ENCODE data around the gene FCSK. TPM values are rescaled to one million over a fixed set of nuclear protein-coding genes. Genes with fewer than 3 reads are reported as not detected.

The FCSK gene
- total and polyA plus RNA-seq, 2 experiments from 2014 or later = 2.2 to 6.1 TPM

GRCh38 chr16:70527315-70527996 is 73.1 kb downstream of the FCSK start:
- 64 to 66% methylated on average over 8 of the region's 8 CpGs for WGBS, 2 experiments (ENCODE audit: low coverage in 1 of 2, low lambda C conversion rate in 2 of 2, missing lambda C conversion rate in 2 of 2)
- no peaks in the 10 kb centered on the region for H3K27me3 ChIP-seq (replicated peaks; ENCODE audit: insufficient read depth)
- peak overlapping the region; percentile 25 for H3K27ac ChIP-seq
- in situ Hi-C loops (cut with MboI) = no loop called here
- DNase-seq = no peak
- H3K36me3 ChIP-seq (ENCODE audit: low read depth) = peaks cover 51% of the 10 kb centered on the region
- no peak for TF ChIP-seq EZH2 (IDR thresholded peaks at IDR 0.05; ENCODE audit: insufficient read depth, poor library complexity, severe bottlenecking)
- TF ChIP-seq EZH2phosphoT487 (IDR thresholded peaks at IDR 0.05; ENCODE audit: insufficient read depth, low read depth) = no peak
- peak overlapping the region; percentile 34; the same call in 1 of the 2 replicates for H3K9ac ChIP-seq
- H3K79me2 ChIP-seq (ENCODE audit: insufficient read depth) = peaks cover 98% of the 10 kb centered on the region
- peaks cover 5% of the 10 kb centered on the region; the same call in 1 of the 2 replicates for H4K20me1 ChIP-seq (ENCODE audit: insufficient read depth)
- H3K4me2 ChIP-seq (ENCODE audit: unreplicated experiment) = peak overlapping the region; percentile 95
- peak overlapping the region; percentile 47; the same call in 1 of the 2 replicates for H3K4me3 ChIP-seq
- no peaks in the 10 kb centered on the region for H3K9me2 ChIP-seq (ENCODE audit: insufficient read depth)
- H3F3A ChIP-seq (ENCODE audit: insufficient read depth) = peaks cover 34% of the 10 kb centered on the region
- H2AFZ ChIP-seq = no peak overlapping the region
- peaks cover 26% of the 10 kb centered on the region for H3K4me1 ChIP-seq (ENCODE audit: insufficient read depth)
- no peaks in the 10 kb centered on the region for H3K9me3 ChIP-seq (ENCODE audit: low read depth)

- peaks cover 37% of the 10 kb centered on the region for H3F3A ChIP-seq (ENCODE audit: insufficient read depth)
- H3K4me1 ChIP-seq (ENCODE audit: insufficient read depth) = peaks cover 24% of the 10 kb centered on the region
- no peaks in the 10 kb centered on the region for H3K9me2 ChIP-seq (ENCODE audit: insufficient read depth)
- H2AFZ ChIP-seq = no peak overlapping the region
- peak overlapping the region; percentile 13 for H3K4me3 ChIP-seq
- peaks cover 5% of the 10 kb centered on the region; the same call in 1 of the 2 replicates for H4K20me1 ChIP-seq (ENCODE audit: insufficient read depth)
- no peak for TF ChIP-seq EZH2 (IDR thresholded peaks at IDR 0.05; ENCODE audit: insufficient read depth, poor library complexity, severe bottlenecking)
- no peak for TF ChIP-seq EZH2phosphoT487 (IDR thresholded peaks at IDR 0.05; ENCODE audit: insufficient read depth, low read depth)
- H3K27ac ChIP-seq = peak overlapping the region; percentile 71
- in situ Hi-C loops (cut with MboI) = no loop called here
- peak overlapping the region; percentile 31 for H3K9ac ChIP-seq
- peaks cover 100% of the 10 kb centered on the region for H3K79me2 ChIP-seq (ENCODE audit: insufficient read depth)
- DNase-seq = peak; percentile 87
- H3K27me3 ChIP-seq (replicated peaks; ENCODE audit: insufficient read depth) = no peaks in the 10 kb centered on the region
- WGBS, 2 experiments (ENCODE audit: low coverage in 1 of 2, low lambda C conversion rate in 2 of 2, missing lambda C conversion rate in 2 of 2) = 60 to 61% methylated on average over 8 of the region's 8 CpGs
- peaks cover 68% of the 10 kb centered on the region for H3K36me3 ChIP-seq (ENCODE audit: low read depth)
- no peaks in the 10 kb centered on the region for H3K9me3 ChIP-seq (ENCODE audit: low read depth)
- peak overlapping the region; percentile 48 for H3K4me2 ChIP-seq (ENCODE audit: unreplicated experiment)
Observed at GRCh38 chr16:70529051-70529777, 74.8 kb downstream of the FCSK start.

Small RNA genes lying within 50 kb of the gene (small RNA-seq; reads per million reads assigned to genes)
- gene RNU6-23P (ENCODE audit: low read depth, low replicate concordance) (not detected), gene RPS27P26 (ENCODE audit: low read depth, low replicate concordance) (not detected), gene SNORD111B (ENCODE audit: low read depth, low replicate concordance) (14.6 reads per million, percentile 87 among the genes with 10 or more reads in this experiment)

Other genes starting within 250 kb of the FCSK start
- 33.6 and 35.3 TPM in 2 replicates for gene EXOSC6, start 202.7 kb upstream of the FCSK start, total RNA-seq (2014; rRNA removed; shearing (Covaris generic))
- gene EXOSC6, start 202.7 kb upstream of the FCSK start, polyA plus RNA-seq (2016; fragmentation: Nextera tagmentation; extraction: Ambion mirVana) = 25.3 TPM in 2 replicates
- gene AARS1, start 165.1 kb upstream of the FCSK start, total RNA-seq (2014; rRNA removed; shearing (Covaris generic)) = 160 and 179 TPM in 2 replicates
- 130 and 138 TPM in 2 replicates for gene AARS1, start 165.1 kb upstream of the FCSK start, polyA plus RNA-seq (2016; fragmentation: Nextera tagmentation; extraction: Ambion mirVana)
- 16.7 and 31.8 TPM in 2 replicates for gene DDX19B, start 155.4 kb upstream of the FCSK start, total RNA-seq (2014; rRNA removed; shearing (Covaris generic))
- gene DDX19B, start 155.4 kb upstream of the FCSK start, polyA plus RNA-seq (2016; fragmentation: Nextera tagmentation; extraction: Ambion mirVana) = 33.0 and 33.2 TPM in 2 replicates
- gene DDX19A, start 107.7 kb upstream of the FCSK start, total RNA-seq (2014; rRNA removed; shearing (Covaris generic)) = 43.3 and 43.9 TPM in 2 replicates
- 36.0 and 36.9 TPM in 2 replicates for gene DDX19A, start 107.7 kb upstream of the FCSK start, polyA plus RNA-seq (2016; fragmentation: Nextera tagmentation; extraction: Ambion mirVana)
- gene ST3GAL2, start 15.5 kb upstream of the FCSK start, total RNA-seq (2014; rRNA removed; shearing (Covaris generic)) = 28.8 and 32.5 TPM in 2 replicates
- 10.8 and 13.3 TPM in 2 replicates for gene ST3GAL2, start 15.5 kb upstream of the FCSK start, polyA plus RNA-seq (2016; fragmentation: Nextera tagmentation; extraction: Ambion mirVana)
- 66.4 and 83.2 TPM in 2 replicates for gene COG4, start 69.0 kb downstream of the FCSK start, total RNA-seq (2014; rRNA removed; shearing (Covaris generic))
- 59.0 and 60.6 TPM in 2 replicates for gene COG4, start 69.0 kb downstream of the FCSK start, polyA plus RNA-seq (2016; fragmentation: Nextera tagmentation; extraction: Ambion mirVana)
- gene SF3B3, start 69.2 kb downstream of the FCSK start, total RNA-seq (2014; rRNA removed; shearing (Covaris generic)) = 69.3 and 166 TPM in 2 replicates
- gene SF3B3, start 69.2 kb downstream of the FCSK start, polyA plus RNA-seq (2016; fragmentation: Nextera tagmentation; extraction: Ambion mirVana) = 185 TPM in 2 replicates
- gene IL34, start 192.0 kb downstream of the FCSK start, total RNA-seq (2014; rRNA removed; shearing (Covaris generic)) = 1.0 TPM in 1 of 2 replicates, not detected in the other
- 0.15 TPM in 1 of 2 replicates, not detected in the other for gene IL34, start 192.0 kb downstream of the FCSK start, polyA plus RNA-seq (2016; fragmentation: Nextera tagmentation; extraction: Ambion mirVana)
- gene MTSS2, start 231.5 kb downstream of the FCSK start, total RNA-seq (2014; rRNA removed; shearing (Covaris generic)) = 13.2 and 23.7 TPM in 2 replicates
- gene MTSS2, start 231.5 kb downstream of the FCSK start, polyA plus RNA-seq (2016; fragmentation: Nextera tagmentation; extraction: Ambion mirVana) = 0.43 and 0.44 TPM in 2 replicates